Embryonic facial prominence (tissue), 1 donor: ENCODE measurements around the gene PLK5.
"Not testable (repeated sequence)": the region's sequence is repeated elsewhere in the genome, so short reads cannot be mapped to it uniquely, and the experiment has no call there.

ENCODE experiments used
- DNase-seq: peaks from one replicate; pipeline ENCODE4 v3.0.0-alpha.2; 2016; ENCODE audit errors: extremely low spot score

PLK5 gene

GRCh38 chr19:1491114-1491848 lies 32.6 kb upstream of the PLK5 start, which contains the start of gene REEP6:
REEP6 (plus strand) TSS chr19:1491181; CDS start chr19:1491270, 89 bp downstream.
- DNase-seq, result no peak

DNA sequence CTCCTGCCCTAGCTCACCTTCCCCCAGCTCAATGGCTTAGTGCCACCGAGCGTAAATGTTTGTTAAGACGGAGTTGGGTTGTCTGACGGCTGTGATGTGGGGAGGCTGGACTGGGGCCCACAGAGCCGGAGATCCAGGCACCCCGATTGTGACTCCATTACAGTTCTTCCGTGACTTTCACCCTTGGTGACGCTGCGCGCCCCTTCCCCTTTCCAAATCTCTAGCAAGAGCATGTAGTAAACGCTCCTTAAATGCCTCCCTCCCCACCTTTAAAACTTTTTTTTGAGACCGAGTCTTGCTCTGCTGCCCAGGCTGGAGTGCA lies 32.1 kb upstream of the PLK5 start:
- DNase-seq, result no peak

- no peak for DNase-seq
These were observed 31.3 kb upstream of the PLK5 start for GRCh38 chr19:1492474-1493006.

GRCh38 chr19:1494115-1494815 lies 29.6 kb upstream of the PLK5 start:
- DNase-seq, result no peak

DNA sequence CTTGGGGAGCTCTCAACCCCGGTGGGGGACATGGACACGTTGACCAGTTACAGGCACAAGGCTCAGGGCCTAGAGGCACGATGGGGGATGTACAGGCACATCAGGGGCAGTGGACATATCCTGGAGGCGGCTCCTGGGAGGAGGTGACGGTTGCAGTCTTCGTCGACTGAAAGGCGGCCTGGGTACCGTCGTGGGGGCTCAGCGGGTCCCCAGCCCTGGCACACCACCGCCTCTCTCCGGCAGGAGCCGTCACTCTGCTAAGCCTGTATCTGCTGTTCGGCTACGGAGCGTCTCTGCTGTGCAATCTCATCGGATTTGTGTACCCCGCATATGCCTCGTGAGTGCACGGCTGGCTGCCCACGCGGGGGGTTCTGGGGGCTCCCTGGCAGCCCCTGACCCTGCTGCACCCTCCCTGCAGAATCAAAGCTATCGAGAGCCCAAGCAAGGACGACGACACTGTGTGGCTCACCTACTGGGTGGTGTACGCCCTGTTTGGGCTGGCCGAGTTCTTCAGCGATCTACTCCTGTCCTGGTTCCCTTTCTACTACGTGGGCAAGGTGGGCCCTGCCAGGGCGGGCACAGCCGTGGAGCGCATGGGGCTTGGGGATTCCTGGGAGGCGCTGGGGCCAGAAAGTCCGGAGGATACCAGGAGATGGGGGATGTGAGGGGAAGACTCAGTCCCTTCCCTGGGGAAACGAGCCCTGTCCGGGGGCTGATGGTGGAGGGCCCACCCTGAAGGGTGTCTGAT lies 28.7 kb upstream of the PLK5 start:
- no peak for DNase-seq

GRCh38 chr19:1495799-1496713 lies 27.8 kb upstream of the PLK5 start:
- DNase-seq, result no peak

- no peak for DNase-seq
These were observed 26.9 kb upstream of the PLK5 start for GRCh38 chr19:1496714-1497577.

DNA sequence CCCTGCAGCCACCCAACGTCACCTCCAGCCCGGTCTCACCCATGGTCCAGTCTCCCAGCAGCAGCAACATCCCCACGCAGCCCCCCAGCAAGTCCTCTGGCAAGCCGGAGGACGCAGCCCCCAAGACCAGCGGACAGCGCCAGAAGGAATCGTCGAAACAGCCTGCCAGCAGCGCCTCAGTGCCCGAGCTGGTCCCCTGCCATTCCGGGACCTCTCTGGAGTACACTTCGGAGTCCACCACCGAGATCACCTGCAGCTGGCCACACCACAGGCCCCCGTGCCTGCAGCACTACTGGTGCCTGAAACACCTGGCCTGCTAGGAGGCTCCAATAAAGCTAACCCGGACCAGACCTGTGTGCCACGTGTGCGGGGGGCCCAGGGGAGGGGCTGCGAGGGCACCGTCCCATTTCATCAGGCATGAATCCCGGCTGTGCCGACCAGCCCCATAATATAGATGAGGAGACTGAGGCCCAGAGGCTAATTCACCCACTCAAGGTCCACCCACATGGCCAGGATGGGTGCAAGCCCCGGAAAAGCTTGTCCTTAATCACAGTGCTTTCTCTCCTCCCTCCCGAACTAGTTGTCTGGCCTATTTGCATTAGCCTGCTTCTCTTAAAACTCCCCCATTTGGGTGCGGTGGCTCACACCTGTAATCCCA lies 26.2 kb upstream of the PLK5 start:
- no peak for DNase-seq

DNA sequence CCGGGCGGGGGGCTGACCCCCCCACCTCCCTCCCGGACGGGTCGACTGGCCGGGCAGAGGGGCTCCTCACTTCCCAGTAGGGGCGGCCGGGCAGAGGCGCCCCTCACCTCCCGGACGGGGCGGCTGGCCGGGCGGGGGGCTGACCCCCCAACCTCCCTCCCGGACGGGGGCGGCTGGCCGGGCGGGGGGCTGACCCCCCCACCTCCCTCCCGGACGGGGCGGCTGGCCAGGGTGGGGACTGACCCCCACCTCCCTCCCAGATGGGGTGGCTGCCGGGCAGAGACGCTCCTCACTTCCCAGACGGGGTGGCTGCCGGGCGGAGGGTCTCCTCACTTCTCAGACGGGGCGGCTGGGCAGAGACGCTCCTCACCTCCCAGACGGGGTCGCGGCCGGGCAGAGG lies 24.6 kb upstream of the PLK5 start:
- DNase-seq, result not testable (repeated sequence)

DNA sequence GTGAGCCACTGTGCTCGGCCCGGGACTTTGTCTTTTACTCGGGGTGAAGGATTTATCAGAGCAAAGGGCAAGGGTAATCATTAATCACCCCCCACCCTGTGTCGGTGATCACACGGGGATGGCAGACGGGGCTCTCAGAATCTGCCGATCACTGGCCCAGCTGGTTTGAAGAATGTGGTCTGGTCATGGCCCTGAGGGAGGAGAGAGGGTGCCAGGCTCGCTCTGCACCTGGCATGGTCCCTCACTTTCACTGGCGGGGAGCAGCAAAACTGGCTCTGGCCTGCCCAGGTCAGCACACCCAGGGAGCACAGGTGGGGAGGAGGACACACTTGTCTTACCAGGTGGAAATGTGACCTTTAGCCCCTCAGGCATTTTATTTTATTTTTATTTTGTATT lies 22.7 kb upstream of the PLK5 start:
- DNase-seq, result no peak

- DNase-seq, result no peak
These were observed 21.3 kb upstream of the PLK5 start for GRCh38 chr19:1502433-1503088.

GRCh38 chr19:1503089-1503924 lies 20.6 kb upstream of the PLK5 start:
- no peak for DNase-seq

- no peak for DNase-seq
These were observed 19.7 kb upstream of the PLK5 start for GRCh38 chr19:1503925-1504773.

- DNase-seq, result no peak
These were observed 18.9 kb upstream of the PLK5 start for GRCh38 chr19:1505012-1505411.

GRCh38 chr19:1505991-1506881 lies 17.6 kb upstream of the PLK5 start:
- DNase-seq, result no peak

DNA sequence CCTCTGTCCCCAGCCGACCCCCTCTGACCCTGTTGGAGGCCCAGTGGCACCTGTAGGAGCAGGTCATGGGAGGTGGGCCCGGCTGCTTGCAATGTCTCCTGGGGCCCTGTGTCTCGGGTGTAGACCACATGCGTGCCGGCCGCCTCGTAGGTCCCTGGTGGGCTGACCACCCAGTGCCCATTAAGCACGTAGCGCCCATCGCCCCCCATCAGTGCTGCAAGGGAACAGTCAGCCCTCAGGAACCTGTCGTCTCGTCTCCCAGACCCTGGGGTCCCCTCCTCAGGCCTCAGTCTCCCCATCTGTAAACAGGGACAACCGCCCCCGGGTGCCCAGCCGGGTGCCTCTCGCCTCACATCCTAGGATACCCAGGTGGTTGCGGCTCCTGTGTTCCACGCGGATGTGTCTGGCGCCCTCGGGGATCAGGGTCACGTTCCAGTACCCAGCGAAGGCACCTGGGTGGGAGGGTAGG lies 16.7 kb upstream of the PLK5 start:
- DNase-seq, result no peak
